GM12874 (cell line): ENCODE data around the gene HOXA9.

ENCODE experiments used
- TF ChIP-seq, protein P1 (sequence below): IDR thresholded peaks from 2 replicates; pipeline ENCODE4 v1.5.1; 2011; ENCODE audit warnings: low read depth, mild to moderate bottlenecking, control low read depth, low read length, moderate library complexity; ENCODE audit not compliant: insufficient read depth

The HOXA9 gene

DNA sequence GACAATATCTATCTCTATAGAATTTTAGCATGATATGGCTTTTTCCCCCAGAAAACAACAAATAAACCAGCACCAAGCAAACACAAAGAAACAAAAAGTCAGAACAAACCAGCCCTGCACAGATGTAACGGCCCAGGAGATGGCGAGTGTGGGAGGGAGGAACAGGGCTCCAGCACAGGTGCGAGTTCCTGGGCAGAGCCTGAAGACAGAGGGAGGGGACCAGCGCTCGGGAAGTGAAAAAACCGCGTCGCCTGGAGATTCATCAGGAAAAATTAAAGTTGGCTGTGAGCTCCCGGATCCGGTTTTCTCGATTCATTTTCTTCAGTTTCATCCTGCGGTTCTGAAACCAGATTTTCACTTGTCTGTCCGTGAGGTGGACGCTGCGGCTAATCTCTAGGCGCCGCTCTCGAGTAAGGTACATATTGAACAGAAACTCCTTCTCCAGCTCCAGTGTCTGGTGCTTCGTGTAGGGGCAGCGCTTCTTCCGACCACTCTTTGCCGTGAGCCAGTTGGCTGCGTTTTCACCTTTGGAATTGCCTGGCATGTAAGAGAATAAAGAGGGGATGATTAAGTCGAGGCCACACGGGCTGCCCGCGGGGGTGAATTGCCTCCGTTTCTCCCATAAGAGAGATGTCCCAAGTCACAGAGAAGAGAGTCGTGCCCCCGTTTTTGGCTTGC, 6.4 kb upstream of the HOXA9 start:
- TF ChIP-seq, protein P1, sequence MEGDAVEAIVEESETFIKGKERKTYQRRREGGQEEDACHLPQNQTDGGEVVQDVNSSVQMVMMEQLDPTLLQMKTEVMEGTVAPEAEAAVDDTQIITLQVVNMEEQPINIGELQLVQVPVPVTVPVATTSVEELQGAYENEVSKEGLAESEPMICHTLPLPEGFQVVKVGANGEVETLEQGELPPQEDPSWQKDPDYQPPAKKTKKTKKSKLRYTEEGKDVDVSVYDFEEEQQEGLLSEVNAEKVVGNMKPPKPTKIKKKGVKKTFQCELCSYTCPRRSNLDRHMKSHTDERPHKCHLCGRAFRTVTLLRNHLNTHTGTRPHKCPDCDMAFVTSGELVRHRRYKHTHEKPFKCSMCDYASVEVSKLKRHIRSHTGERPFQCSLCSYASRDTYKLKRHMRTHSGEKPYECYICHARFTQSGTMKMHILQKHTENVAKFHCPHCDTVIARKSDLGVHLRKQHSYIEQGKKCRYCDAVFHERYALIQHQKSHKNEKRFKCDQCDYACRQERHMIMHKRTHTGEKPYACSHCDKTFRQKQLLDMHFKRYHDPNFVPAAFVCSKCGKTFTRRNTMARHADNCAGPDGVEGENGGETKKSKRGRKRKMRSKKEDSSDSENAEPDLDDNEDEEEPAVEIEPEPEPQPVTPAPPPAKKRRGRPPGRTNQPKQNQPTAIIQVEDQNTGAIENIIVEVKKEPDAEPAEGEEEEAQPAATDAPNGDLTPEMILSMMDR: no peak

DNA sequence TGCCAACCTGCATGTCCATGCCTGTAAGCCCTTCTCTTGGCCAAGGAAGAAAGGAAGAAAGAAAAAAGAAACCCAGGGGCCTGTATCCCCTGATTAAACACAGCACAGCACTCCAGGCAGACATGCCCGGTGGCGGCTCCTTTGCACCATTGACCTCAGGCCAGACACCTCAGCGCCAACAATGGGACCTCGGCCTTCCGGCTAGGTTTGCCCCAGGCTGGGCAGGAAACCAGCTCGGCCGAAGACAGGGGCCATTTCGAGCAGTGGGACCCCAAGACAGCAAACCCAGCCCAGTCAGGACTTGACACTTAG, 5.9 kb upstream of the HOXA9 start:
- TF ChIP-seq, protein P1: no peak

GRCh38 chr7:27170426-27171324, 5.3 kb upstream of the HOXA9 start:
- TF ChIP-seq, protein P1: no peak

DNA sequence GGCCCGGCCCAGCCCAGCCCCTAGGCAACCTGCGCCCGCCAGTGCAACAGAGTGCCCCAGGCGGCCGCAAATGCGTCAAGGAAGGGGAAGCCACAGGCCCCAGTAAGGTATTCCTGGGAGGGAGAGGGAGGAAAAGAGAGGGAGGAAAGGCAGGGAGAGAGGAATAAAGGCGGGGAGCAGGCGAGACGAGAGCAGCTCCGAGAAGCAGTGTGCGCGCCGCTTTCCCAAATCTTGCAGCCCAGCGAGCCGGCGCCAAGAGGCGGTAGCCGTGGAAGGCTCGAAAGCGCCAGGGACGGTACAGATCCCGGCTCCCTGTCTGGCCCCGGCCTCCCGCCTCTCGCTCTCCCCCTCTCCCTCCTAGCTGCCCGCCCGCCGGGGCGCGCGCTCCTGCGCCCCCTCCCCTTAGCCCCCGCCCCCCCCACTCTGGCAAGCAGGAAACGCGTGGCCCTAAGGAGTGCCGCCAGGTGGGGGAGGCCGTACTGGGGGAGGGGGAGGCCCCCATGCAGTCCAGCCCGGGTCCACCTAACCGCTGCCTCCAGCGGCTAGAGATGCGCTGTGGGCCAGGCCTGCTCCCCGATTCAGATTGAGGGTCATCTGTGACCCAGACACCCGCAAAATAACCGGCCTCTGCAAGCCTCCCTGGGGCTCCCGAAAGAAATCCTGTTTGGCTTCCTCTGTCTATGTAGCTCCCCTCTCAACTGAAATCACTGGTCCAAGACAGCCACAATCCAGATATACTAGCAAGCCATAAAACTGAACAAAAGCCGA, 4.5 kb upstream of the HOXA9 start:
- TF ChIP-seq, protein P1: no peak

DNA sequence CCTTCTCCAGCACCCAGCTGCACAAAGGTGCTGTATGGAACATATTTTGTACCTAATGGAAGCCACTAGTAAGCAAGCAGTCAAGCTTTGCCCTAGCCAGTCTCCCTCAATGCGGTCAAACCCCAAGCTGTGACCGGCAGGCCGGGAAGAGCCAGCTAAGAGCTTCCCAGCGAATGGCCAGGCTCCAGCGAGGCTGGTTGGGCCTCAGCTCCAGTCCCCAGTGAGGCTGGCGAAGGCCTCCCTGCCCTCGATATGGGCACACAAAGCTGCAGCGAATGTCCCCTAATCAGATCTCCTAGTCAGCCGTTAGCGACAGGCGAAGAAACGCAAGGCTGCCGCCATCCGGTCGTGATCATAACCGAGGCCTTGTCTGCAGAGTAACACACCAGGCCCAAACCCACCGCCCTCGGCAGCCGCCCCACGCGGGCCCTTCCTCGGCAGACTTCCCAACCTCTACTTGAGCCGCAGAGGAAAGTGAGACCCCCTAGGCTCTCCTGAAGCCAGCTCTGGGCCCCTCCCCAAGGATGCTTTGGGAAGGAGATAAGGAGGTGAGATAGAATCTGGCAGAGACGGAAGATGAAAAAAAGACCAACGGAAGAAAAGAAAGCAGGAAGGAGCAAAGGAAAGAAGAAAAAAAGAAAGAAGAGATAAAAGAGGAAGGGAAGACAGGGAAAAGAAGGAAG, 3.1 kb upstream of the HOXA9 start:
- TF ChIP-seq, protein P1: no peak

DNA sequence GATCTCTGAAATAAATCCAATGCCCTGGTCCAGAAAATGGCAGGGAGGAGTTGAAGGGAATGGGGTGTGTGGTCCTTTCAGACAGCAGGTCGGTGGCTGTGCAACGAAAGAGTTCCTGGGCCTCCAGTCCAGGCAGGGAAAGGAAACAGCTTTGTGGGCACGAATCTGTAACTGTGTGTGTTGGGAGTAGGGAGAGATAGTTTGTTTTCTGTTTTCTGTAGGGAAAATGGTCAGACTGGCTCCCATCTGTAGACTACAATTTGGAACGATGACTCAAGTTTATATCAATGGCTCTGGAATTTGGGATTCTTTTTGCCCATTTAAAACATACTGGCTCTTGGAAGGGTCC, 2.6 kb upstream of the HOXA9 start:
- TF ChIP-seq, protein P1: no peak
